Measurements from ENCODE around the gene DNTT.
A peak's percentile ranks its signal among the peaks of the same experiment; 100 is the strongest.

Gene DNTT

GRCh38 chr10:96374985-96375830, 71.0 kb downstream of the DNTT start:
- TF ChIP-seq CTCF (IDR thresholded peaks at IDR 0.05), result peak; percentile 98

DNA sequence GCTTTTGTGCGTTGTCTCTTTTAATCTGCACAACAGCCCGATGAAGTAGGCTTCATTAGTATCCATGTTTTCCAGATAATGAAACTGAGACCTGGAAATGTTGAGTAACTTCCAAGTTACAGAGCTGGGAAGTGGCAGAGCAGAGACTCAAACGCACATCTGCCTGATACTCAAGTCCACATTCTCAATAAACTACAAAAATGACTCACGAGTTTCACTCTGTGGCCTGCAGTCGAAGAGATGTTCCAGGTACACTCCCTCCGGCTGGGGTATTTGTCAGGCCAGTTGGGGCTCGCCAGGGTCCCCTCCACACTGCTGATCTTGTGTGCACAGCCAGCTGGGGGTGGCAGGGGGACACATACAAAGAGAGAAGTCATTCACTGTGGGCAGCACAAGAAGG, 72.2 kb downstream of the DNTT start:
- TF ChIP-seq CTCF (IDR thresholded peaks at IDR 0.05), result no peak

DNA sequence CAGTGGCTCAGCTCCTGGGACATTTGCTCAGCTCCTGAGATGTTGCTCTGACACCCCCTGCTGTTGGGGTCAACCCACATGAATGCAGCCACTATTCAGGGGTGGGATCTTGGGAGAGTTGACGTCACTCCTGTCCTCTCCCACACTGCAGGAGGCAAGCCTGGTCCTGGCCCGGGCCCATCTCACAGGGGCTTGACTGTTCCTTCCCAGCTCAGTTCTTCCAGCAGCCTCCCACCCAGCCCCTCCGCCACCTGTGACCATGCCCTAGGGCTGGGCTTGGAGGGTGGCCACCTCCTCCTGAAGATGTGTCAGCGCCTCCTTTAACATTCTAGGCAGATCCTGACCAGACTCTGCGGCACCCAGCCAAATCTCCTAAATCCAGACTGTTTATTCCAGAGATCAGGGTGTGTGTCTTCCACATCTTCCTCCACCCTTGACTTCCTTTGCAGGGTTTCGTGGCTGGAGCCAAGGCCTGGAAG, 73.6 kb downstream of the DNTT start:
- no peak for TF ChIP-seq CTCF (IDR thresholded peaks at IDR 0.05)

GRCh38 chr10:96378741-96379140, 74.5 kb downstream of the DNTT start:
- TF ChIP-seq CTCF (IDR thresholded peaks at IDR 0.05), result no peak

- no peak for TF ChIP-seq CTCF (IDR thresholded peaks at IDR 0.05)
These were observed 75.5 kb downstream of the DNTT start for GRCh38 chr10:96379758-96380157.

DNA sequence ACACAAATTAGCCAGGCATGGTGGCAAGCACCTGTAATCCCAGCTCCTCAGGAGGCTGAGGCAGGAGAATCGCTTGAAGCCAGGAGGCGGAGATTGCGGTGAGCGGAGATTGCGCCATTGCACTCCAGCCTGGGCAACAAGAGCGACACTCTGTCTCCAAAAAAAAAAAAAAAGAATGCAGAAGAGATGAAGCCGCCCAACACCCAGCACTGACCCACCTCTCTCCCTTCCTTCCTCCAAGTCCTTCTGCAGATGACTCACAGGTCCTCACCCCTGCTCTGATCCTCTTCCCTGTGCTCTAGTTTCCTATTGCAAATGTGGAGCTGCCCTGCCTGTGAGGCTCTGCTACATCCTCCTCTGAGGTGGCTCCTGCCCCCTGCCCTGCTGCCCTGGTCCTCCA, 76.6 kb downstream of the DNTT start:
- TF ChIP-seq CTCF (IDR thresholded peaks at IDR 0.05), result no peak

- TF ChIP-seq CTCF (IDR thresholded peaks at IDR 0.05), result no peak
These were observed 80.3 kb downstream of the DNTT start for GRCh38 chr10:96384506-96384905.

Data from LNCAP (cell line).